WTC11 (cell line): Measurements from ENCODE around the gene TLR5.

Experiments used
- IRF2 ChIP-seq: sonication (generic); formaldehyde crosslinking; IDR thresholded peaks from 2 replicates; pipeline ENCODE4 v1.8.0; 2022; ENCODE audit warnings: low read depth, missing genetic modification reagents, borderline replicate concordance
- TF ChIP-seq, protein P1 (sequence below): fragments of 200-600 bp; IDR thresholded peaks from 2 replicates; pipeline ENCODE4 v1.8.0; 2022; ENCODE audit warnings: antibody characterized with exemption

DNA sequence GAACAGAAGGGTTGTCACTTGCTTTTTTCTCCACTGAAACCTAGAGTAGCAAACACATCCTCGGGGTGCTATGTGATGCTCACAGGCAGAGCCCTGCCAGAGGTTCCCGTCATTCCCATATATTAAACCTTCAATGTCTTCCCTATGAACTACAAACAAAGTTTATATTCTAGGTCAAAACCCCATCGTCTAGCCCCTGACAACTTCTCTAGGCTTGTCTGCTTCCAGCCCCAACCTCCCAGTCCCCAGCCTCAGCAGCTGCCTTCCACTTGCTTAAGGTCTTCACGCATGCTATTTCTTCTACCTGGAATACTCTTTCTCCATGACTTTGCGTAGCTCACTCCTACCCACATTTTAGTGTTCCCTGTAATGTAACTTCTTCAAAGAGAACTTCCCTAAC is 1.9 kb upstream of the TLR5 start:
- TF ChIP-seq, protein P1, sequence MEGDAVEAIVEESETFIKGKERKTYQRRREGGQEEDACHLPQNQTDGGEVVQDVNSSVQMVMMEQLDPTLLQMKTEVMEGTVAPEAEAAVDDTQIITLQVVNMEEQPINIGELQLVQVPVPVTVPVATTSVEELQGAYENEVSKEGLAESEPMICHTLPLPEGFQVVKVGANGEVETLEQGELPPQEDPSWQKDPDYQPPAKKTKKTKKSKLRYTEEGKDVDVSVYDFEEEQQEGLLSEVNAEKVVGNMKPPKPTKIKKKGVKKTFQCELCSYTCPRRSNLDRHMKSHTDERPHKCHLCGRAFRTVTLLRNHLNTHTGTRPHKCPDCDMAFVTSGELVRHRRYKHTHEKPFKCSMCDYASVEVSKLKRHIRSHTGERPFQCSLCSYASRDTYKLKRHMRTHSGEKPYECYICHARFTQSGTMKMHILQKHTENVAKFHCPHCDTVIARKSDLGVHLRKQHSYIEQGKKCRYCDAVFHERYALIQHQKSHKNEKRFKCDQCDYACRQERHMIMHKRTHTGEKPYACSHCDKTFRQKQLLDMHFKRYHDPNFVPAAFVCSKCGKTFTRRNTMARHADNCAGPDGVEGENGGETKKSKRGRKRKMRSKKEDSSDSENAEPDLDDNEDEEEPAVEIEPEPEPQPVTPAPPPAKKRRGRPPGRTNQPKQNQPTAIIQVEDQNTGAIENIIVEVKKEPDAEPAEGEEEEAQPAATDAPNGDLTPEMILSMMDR = no peak
- no peak for TF ChIP-seq IRF2 (CRISPR knock-in tag)
